ENCODE measurements around the gene HLA-DOA.

The HLA-DOA gene

DNA sequence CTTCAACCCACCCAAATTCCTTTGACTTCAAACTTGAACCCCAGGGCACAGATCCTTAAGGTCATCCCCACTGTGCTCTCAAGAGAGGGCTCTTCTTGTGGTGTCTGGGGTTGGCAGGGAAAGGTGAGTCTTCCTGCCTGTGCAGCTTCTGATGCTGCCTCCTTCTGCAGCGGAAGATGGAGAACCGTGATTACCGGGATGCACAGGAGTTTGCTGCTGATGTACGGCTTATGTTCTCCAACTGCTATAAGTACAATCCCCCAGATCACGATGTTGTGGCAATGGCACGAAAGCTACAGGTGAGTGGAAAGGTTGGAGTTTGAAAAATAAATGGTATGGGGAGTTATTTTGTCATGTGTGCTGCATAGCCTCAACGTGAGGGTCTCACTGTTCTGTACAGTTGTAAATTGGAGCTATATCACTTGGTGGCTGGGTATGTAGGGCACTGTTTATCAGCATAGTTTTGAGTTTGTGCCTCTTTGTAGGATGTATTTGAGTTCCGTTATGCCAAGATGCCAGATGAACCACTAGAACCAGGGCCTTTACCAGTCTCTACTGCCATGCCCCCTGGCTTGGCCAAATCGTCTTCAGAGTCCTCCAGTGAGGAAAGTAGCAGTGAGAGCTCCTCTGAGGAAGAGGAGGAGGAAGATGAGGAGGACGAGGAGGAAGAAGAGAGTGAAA is 32.0 kb downstream of the HLA-DOA start:
- no peak for DNase-seq

DNA sequence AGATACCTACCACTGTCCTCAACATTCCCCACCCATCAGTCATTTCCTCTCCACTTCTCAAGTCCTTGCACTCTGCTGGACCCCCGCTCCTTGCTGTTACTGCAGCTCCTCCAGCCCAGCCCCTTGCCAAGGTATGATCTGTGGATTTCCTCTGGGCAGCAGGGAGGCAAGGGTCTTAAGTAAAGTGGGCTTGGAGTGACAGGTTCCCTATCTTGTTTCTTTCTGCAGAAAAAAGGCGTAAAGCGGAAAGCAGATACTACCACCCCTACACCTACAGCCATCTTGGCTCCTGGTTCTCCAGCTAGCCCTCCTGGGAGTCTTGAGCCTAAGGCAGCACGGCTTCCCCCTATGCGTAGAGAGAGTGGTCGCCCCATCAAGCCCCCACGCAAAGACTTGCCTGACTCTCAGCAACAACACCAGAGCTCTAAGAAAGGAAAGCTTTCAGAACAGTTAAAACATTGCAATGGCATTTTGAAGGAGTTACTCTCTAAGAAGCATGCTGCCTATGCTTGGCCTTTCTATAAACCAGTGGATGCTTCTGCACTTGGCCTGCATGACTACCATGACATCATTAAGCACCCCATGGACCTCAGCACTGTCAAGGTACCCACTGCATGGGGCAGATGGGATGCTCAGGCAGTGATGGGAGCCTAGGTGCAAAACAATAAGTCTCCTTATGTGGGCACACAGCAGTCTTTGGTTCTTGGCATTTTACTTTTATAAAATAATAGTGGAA is 32.9 kb downstream of the HLA-DOA start:
- no peak for DNase-seq

DNA sequence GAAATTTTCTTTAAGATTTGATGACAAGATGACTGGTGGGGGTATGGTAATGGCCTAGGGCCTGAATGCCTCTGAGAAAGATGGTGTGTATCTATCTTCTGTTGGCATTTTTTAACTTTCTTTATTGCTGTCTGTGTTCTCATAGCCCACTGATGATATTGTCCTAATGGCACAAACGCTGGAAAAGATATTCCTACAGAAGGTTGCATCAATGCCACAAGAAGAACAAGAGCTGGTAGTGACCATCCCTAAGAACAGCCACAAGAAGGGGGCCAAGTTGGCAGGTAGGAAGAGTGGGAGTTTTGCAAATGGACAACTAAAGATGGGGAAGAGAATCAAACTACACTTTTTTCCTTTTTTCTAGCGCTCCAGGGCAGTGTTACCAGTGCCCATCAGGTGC is 33.5 kb downstream of the HLA-DOA start:
- DNase-seq = no peak

DNA sequence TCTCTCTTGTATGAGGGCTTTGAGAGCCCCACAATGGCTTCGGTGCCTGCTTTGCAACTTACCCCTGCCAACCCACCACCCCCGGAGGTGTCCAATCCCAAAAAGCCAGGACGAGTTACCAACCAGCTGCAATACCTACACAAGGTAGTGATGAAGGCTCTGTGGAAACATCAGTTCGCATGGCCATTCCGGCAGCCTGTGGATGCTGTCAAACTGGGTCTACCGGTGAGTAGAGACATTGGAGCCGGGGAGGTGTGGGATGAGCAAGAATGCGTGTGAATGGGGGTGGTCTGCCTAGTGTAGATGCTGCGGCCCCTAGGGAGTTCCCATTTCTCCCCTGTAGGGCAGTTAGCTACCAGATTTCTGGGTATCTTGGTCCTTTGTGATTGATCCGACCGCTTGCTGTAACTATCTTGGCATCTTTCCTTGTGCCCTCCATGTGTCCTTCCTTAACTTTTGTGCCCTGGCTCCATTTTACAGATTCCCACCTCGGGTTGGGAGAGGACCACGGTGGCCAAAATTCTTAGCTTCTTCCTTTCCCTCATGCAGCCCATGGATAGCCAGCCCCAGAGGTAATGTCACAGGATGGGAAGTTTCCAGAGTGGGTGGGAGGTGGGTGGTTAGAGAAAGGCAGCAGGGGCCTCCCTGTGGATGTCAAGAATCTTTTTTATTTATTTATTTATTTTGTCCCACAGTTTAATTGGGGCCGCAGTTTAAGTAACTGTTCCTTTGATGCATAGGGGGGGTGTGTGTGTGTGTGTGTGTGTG is 34.7 kb downstream of the HLA-DOA start:
- no peak for DNase-seq

DNA sequence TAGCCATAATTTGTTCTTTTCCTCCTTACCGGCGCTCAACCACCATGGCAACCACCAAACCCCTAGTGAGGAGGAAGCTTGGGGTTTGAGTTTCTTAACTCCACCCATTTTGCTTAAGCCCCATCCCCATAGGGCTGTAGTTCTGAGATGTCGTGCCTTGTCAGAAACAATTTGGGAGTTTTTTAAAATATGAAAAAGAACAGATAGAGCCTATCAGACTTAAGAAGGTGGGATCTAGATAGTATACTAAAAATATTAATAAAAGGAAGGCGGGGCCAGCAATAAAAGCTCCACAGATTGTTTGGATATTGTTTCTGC is 35.4 kb downstream of the HLA-DOA start:
- DNase-seq = no peak

DNA sequence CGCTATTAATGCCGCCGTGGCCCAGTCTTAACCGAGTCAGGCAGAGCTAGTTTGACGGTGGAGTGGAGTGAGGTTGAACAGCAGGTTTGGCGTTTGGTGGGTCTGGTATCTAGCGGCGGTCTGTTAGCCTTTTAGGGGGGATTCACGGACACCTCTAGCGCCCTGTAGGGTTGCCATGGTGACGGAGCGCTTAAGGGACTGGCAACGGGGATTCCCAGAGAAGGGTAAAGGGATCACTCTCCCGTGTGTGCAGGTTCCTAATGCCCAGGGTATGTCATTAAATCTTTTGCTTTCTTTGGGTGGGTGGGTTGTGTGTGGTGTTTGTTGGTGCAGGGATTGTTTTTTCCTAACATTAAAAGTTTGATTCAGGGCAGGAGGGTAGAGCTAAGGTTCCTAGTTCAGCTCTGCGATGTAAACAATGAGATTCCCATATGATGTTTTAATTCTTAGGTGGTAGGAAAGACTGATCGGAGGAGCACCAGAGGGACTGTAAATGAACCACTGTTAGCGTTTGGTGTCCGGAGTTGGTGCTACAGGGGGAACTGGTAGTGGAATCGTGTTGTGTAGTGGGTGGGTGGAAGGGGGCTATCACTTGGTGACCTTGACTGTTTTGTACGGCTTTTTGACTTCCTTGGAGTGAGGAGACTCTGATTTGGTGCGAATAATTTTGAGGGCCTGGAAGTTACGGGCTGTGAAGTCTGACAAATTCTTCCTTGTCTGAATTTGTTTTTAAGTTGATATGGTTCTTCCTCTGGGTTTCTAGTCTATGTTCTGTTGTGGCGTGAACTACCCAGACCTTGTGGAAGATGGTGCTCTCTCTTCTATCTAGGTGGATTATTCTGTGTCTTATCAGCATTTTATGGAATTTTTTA is 36.0 kb downstream of the HLA-DOA start:
- DNase-seq = no peak

DNA sequence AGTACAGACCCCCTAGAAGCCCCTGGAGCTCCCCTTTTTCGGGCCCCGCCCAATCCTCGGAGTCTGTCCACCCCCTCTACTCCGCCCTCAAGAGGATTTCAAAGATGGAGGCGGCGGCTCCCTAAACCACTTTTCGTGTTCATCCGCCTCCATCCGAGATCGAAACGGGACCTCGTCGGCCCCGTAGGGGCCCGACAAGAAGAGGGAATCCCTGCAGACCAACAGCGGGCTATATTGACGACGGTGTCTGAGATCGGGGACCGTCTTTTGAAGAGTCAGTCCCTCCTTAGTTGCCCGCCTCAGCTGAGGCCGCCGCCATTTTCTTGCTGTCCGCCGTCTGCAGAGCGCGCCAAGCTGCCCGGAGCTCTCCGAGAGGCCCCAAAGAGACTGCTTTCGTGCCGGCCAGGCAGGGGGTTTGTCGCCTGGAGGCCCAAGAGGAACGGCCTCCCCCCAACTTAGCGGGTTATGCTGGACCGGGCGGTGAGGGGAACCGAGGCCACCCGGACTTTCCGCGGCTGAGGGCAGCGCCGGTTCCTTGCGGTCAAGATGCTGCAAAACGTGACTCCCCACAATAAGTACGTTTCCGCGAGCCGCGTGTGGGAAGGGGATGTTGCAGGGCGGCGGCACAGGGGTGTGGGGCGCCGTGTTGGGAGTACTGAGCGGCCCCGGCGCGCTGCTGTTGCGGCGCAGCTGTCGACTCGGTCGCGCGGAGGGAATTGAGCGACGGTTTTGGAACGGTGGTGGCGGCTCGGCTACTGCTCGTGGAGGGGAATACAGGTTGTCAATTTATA is 36.8 kb downstream of the HLA-DOA start:
- DNase-seq = peak; percentile 73

DNA sequence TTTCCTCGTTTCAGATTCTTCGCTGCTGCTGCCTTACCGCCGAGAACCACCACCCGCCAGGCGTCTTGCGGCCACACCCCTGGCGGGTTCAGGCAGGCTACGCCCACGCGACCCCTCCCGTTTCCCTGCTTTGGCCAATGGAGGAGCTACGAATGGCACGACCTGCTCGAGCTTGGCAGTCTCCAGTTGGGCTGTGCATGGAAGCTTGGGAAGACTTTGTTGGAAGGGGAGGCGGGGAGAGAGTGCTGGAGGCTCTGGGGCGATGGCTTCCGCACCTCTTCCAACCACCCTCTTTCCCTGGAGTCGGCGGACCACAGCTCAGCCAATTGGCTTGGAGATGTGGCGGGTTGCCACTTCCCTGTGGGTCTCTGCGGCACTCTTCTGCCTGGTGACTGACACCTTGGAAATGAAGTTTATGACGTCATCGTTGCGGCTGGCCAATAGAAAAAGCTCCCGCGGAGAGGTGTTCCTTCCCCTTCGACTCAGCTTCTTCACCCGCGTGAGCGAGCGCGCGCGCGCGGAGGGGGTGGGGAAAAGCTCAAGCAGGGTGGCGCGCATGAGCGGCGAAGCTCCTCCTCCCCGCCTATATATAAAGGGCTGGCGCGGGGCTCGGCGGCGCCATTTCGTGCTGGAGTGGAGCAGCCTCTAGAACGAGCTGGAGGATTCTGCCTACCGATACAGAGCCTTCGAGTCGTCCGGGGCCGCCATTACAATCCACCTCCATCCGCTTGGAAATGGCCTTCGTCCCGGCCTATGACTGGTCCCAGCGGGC is 37.6 kb downstream of the HLA-DOA start:
- DNase-seq = peak; percentile 94

DNA sequence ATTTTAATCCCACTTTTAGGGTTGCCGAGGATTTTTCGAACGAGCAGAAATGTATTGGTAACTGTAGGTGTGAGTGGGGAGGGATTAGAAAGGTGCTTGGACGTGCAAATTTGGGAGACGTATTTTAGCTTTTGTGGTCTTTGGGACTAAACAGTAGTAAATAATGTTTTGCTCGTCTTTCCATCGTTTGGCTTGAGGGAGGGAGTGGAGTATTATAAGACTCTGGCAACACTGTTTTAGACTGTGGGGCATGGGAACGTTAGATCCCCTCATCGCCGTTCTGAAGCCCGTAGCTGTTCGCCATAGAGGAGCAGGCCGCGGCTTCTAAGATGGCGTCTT is 38.2 kb downstream of the HLA-DOA start:
- no peak for DNase-seq

DNA sequence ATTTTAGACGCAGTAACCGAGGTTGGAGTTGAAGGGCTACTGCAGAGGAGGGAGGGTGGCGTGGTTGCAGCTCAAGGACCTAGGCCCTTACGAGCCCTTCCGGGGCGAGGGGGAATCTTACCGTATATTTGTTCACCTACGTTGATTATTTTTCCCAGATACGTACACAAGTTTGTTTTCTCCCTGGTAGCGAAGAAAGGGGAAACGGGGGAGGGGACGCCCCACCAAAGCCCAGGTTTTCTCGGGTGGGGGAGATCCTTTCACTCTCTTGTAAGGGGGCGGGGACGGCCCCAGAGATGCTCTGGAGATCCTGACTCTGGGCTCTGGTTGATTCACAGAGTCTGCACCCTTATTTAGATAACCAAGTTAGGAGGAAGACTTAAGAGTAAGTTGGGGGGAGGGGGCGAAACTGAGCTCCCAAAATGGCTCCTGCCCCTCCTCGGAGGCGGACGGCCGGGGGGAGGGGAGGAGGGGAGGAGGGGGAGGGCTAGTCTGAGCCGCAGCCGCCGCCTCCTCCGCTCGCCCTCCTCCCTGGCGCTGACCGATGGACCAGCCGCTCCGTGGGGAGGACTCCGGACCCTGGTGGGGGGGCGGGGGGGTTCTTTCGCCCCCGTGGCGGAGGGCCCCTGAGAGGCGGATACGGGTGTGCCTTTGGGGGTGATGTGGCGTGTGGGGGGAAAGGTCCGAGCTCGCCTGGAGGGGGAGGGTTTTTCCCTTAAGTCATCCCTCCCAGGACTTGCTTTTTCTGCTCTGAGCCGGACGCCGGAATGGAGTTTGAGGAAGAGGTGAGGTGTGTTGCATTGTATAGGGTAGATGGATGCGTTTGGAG is 38.8 kb downstream of the HLA-DOA start:
- no peak for DNase-seq

DNA sequence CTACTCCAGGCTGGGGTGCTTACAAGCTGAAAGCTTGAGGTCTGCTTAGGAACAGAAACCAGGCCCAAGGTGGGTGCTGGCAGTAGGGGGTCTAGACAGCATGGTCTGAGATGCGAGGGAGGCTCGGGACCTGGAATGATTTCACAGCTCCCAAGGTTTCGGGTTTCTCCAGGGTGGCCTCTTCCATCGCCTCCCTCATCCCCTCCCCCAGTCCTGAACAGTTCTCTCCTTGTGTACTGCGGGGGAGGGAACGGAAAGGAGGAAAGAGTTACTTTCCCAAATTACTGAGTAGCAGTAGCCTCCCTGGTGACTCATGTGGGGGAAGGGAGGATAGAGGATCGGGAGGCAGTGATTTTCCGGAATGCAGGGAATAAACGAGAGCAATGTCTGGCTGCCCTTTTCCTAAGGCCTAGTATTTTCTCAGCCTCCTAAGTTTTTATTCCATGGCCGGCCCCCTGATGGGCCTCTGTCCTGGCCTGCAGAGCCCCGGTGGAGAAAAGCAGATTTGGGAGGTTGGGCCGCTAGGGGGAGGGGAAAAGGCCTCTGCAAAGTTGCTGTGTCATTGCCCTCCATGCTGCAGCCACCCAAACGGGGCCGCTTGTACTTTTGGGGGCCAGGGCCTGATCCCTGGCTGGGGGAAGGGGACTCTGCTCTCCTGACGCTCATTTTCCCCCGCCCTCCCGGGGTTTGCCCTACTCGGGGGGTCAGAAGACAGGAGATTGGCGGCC is 39.5 kb downstream of the HLA-DOA start:
- DNase-seq = no peak

DNA sequence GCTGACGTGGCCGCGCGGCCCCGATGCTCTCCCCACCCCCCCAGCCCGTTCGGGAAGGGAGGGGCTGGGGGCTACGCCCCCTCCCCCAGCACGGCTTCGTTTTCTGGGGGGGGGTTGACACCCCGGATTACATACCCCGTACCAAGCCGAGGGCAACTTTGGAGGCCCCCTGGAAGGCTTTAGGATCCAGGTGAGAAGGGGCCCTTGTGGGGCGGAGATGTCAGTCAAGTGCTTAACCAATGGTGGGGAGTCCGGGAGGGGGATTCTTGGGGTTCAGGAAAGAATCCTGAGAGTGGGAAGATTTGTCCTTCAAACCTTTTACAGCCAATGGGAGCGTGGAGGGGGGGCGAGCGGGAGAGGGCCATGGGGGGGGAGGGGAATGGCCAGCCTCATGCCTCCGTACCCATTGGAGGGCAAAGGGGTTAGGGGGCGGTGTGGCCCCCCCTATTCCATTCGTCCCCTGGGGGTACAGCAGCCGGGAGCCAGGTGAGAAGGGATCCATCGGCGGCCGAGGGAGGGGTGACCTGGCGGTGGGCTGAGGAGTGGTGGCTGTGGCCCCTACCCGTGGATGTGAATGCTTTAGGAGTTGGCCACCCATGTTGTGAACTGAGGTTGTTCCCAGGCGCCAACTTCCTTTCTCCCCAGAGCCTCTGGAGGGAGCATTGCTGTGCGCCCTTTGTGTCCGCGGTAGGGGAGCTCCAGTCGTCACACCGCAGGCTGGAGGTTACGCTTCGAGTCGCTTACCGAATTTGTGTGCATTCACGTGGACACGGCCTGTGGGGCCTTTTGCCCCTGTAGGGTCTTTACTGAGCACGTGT is 40.3 kb downstream of the HLA-DOA start:
- no peak for DNase-seq

DNA sequence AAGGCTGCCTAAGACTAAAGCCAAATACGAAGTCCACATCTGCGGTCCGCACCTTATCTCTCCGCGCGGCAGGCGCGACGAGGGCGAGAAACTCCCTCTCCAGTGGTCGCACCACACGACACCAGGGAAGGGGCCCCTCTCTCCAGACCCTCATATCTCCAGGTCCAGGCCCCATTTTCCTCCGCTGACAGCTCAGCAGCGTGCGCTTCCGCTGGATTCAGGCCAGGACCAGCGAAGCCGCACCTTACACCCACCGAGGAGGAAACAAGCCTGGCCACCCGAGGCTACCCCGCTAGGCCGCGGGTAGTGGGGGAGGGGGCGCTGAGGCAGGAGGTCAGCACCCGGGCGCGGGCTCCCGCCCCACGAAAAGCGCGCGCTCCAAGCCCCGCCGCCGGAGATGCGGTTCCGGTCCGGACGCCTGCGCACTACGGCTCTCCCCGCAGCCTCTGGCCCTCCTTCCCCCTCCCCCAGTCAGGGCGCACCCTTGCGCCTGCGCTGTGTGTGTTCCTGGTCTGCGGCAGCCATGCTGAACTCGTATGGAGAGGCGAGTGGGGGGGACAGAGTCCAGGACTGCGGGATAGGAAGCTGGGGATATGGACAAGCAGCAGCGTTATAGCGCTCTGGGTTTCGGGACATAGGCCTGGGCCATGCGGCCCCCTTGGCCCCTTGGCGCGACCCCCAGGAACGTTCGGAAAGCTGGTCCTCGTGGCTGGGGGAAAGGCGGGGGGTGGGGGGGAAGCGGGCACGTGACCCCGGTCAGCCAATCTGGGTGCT is 41.1 kb downstream of the HLA-DOA start, which contains the start of gene BRD2:
Gene BRD2 (plus strand): TSS at position 502 of the 774 bp plus-strand sequence. CDS start 4,305 bp downstream, outside the sequence.
- peak; percentile 78 for DNase-seq

DNA sequence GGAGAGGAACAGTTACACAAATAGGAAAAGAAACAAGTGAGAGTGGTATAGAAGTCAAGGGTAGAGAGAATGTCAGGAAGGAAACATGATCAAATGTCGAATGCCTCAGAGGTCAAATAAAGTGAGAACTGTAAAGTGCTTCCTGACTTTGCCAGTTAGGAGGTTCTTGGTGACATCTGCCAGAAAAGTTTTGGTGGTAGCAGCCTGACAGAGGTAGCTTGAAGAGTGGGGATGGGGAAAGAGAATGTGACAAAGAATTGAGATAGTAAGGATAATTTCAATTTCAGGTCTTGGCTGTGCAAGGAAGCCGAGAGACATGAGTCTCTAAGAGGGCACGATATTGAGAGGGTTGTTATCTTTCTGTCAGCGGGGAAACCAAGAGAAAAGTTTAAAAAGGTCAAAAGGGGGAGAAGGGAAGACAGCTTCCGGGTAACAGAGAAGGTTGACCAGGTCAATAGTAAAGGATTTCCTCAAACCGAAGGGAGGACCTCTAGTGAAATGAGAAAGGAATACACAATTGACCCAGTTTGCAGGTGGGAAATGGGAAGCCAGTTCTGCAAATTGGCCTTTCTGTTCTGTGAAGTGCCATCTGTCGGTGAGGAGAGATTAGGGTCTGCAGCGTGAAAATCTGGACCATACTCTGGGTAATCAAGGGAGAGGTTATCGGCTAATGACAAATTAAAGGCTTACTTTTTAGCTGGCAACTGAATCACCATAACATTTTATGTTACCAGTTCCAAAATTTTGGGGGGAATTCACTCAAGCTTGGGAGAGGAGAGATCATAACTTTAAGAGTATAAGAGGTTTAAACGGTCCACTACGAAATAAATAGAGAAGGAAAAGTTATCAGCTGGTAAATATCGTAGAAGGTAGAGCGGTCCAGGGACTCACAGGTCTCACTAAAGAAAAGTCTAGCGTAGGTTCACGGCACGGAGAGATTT is 42.0 kb downstream of the HLA-DOA start:
- DNase-seq = peak; percentile 22

DNA sequence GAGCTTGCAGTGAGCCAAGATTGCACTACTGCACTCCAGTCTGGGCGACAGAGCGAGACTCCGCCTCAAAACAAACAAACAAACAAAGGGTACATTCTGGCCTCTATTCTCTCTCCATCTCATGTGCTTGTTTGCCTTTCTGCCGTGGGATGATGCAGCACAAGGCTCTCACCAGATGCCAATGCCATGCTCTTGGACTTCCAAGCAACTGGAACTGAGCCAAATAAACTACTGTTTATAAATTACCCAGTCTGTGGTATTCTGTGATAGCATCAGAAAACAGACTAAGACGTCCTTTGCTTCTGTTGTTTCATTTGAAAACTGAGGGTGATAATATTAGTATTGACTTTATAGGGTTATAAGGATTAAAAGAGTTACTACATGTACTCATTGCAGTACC is 44.6 kb downstream of the HLA-DOA start:
- no peak for DNase-seq

DNA sequence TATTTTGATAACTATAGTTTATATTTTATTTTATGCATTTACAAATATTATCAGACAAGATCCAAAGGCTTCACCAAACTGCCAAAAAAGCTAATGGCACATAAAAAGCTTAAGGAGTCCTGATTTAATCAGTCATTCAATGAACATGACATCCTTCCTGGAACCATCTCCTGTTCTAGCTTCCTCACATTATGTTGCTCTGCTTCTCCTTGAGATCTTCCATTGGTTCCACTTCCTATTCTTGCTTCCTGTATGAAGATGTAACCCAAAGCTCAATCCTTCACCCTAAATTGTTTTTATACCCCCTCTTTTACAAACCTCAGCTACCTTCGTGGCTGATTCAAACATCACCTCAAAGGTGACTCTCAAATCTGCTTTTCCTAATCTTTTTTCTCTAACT is 45.5 kb downstream of the HLA-DOA start:
- DNase-seq = no peak

Data from NCI-H1417 treated with DMSO at 0.1 percent for 48 hours (cell line).